Ascending aorta (tissue), 2 donors: ENCODE data around the gene SIRT2. TPM values are rescaled to one million over a fixed set of nuclear protein-coding genes. Genes with fewer than 3 reads are reported as not detected.

Experiments
- DNase-seq, 2 donors: peaks; one replicate each; pipeline ENCODE4 v3.0.0-alpha.2; 2019; ENCODE audit warnings: low spot score in 2 of 2
- H3K27ac ChIP-seq, 2 donors: fragments of 200-600 bp; sonication (generic); one replicate each; pipeline ENCODE4 v1.5.1; 2016 to 2017; ENCODE audit warnings: mild to moderate bottlenecking in 1 of 2
- H3K27me3 ChIP-seq: fragments of 200-600 bp; sonication (generic); one replicate; pipeline ENCODE4 v1.5.1; 2017
- H3K36me3 ChIP-seq, 2 donors: fragments of 200-600 bp; sonication (generic); one replicate each; pipeline ENCODE4 v1.5.1; 2016
- H3K4me1 ChIP-seq, 2 donors: fragments of 200-600 bp; sonication (generic); one replicate each; pipeline ENCODE4 v1.5.1; 2016 to 2017; ENCODE audit warnings: mild to moderate bottlenecking in 1 of 2
- H3K4me3 ChIP-seq, 2 donors: fragments of 200-600 bp; sonication (generic); one replicate each; pipeline ENCODE4 v1.5.1; 2016 to 2017; ENCODE audit warnings: mild to moderate bottlenecking in 1 of 2
- H3K9me3 ChIP-seq, 2 donors: fragments of 200-600 bp; sonication (generic); one replicate each; pipeline ENCODE4 v1.5.1; 2016
- CTCF ChIP-seq, 3 experiments: fragments of 200-600 bp in 2 of 3; fragments of 450-650 bp in 1 of 3; sonication (generic) in 2 of 3; IDR thresholded peaks; one replicate each; pipeline ENCODE4 v1.5.1; 2016 to 2019; ENCODE audit warnings: antibody characterized with exemption in 3 of 3, mild to moderate bottlenecking in 1 of 3, moderate library complexity in 1 of 3
- intact Hi-C: fragments of 100-400 bp; cut with DNase I; formaldehyde crosslinking; loops from one replicate; pipeline ENCODE4 v1.15.1; 2023
- total RNA-seq: library from RNA; depleted of rRNA; stranded (reverse); fragments of >200 nt; gene quantifications from one replicate; pipeline ENCODE4 v1.1.0, GENCODE V29; 2016

SIRT2 gene
- total RNA-seq, 1 donor from 2014 or later: 53.1 TPM

- Histone ChIP-seq H3K4me1 (no peaks in the 10 kb centered on the region), H3K27me3 (no peaks in the 10 kb centered on the region), H3K4me3 (no peak overlapping the region), H3K9me3 (no peaks in the 10 kb centered on the region), H3K27ac (no peak overlapping the region), H3K36me3 (peaks cover 3 to 6% of the 10 kb centered on the region in 2 donors)
- no peak for DNase-seq
- no peak for TF ChIP-seq CTCF (IDR thresholded peaks at IDR 0.05)
- intact Hi-C loops: no loop called here
These were observed 18.1 kb upstream of the SIRT2 start for GRCh38 chr19:38917516-38917915.

- Histone ChIP-seq H3K27ac (no peak overlapping the region), H3K4me1 (no peaks in the 10 kb centered on the region), H3K9me3 (no peaks in the 10 kb centered on the region), H3K36me3 (no peaks in the 10 kb centered on the region), H3K27me3 (no peaks in the 10 kb centered on the region), H3K4me3 (no peak overlapping the region)
- no peak for TF ChIP-seq CTCF (IDR thresholded peaks at IDR 0.05)
- intact Hi-C loops: no loop called here
- DNase-seq: no peak
These were observed 16.2 kb upstream of the SIRT2 start for GRCh38 chr19:38915329-38916321.

GRCh38 chr19:38913958-38914357, 14.5 kb upstream of the SIRT2 start:
- no peak for TF ChIP-seq CTCF (IDR thresholded peaks at IDR 0.05)
- Histone ChIP-seq H3K4me3 (no peak overlapping the region), H3K9me3 (no peaks in the 10 kb centered on the region), H3K36me3 (peaks cover 0 to under 1% of the 10 kb centered on the region in 2 donors), H3K27ac (no peak overlapping the region), H3K4me1 (no peaks in the 10 kb centered on the region), H3K27me3 (no peaks in the 10 kb centered on the region)
- DNase-seq: no peak
- intact Hi-C loops: no loop called here

GRCh38 chr19:38912600-38913514, 13.4 kb upstream of the SIRT2 start:
- intact Hi-C loops: no loop called here
- Histone ChIP-seq H3K27me3 (no peaks in the 10 kb centered on the region), H3K36me3 (peaks cover 4 to 6% of the 10 kb centered on the region in 2 donors), H3K27ac (no peak overlapping the region), H3K4me3 (no peak overlapping the region), H3K4me1 (no peaks in the 10 kb centered on the region), H3K9me3 (no peaks in the 10 kb centered on the region)
- no peak for TF ChIP-seq CTCF (IDR thresholded peaks at IDR 0.05)
- DNase-seq: no peak

- H3K4me1 ChIP-seq: no peaks in the 10 kb centered on the region
- DNase-seq: no peak
- peaks cover 17 to 19% of the 10 kb centered on the region in 2 donors for H3K36me3 ChIP-seq
- intact Hi-C loops: no loop called here
- H3K4me3 ChIP-seq: no peak overlapping the region
- H3K27ac ChIP-seq: no peak overlapping the region
- H3K9me3 ChIP-seq: no peaks in the 10 kb centered on the region
- no peaks in the 10 kb centered on the region for H3K27me3 ChIP-seq
- no peak for TF ChIP-seq CTCF (IDR thresholded peaks at IDR 0.05)
These were observed 12.1 kb upstream of the SIRT2 start for GRCh38 chr19:38911388-38912001.
